ENCODE results near the gene GRM8. TPM values are rescaled to one million over a fixed set of nuclear protein-coding genes. Genes with fewer than 3 reads are reported as not detected.

Gene GRM8
- total and polyA plus RNA-seq, 8 donors, result 0.25 to 2.8 (median 1.3) TPM; not detected in 4

DNA sequence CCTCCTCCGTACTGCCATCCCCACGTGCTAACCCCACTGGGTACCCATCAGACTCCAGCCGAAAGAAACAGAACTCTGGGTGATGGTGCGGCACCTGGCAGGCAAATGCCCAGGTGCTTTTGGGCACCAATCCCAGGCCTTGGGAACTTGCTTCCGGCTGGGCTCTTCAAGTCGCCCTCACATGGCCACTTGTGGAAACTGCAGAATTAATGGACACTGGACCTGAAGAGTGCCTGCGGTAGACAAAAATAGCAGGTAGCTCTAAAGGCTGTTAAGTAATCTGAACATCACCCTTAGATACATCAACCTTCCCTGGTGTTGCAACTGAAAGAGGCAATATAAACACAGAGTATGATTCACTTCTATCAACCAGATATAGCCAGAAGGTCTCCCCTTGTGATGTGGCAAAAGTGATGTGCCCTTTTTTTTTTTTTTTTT, 644.4 kb downstream of the GRM8 start:
- 43 to 63% (median 52%) methylated on average over 7 of the region's 7 CpGs for WGBS, 5 donors
- Histone ChIP-seq H3K36me3 (no peaks in the 10 kb centered on the region), H3K27me3 (no peaks in the 10 kb centered on the region), H3K9me3 (peaks cover 0 to 3% (median 1%) of the 10 kb centered on the region in 4 donors), H3K27ac (no peak overlapping the region), H3K4me3 (no peak overlapping the region), H3K4me1 (no peaks in the 10 kb centered on the region)
- TF ChIP-seq, protein P1, sequence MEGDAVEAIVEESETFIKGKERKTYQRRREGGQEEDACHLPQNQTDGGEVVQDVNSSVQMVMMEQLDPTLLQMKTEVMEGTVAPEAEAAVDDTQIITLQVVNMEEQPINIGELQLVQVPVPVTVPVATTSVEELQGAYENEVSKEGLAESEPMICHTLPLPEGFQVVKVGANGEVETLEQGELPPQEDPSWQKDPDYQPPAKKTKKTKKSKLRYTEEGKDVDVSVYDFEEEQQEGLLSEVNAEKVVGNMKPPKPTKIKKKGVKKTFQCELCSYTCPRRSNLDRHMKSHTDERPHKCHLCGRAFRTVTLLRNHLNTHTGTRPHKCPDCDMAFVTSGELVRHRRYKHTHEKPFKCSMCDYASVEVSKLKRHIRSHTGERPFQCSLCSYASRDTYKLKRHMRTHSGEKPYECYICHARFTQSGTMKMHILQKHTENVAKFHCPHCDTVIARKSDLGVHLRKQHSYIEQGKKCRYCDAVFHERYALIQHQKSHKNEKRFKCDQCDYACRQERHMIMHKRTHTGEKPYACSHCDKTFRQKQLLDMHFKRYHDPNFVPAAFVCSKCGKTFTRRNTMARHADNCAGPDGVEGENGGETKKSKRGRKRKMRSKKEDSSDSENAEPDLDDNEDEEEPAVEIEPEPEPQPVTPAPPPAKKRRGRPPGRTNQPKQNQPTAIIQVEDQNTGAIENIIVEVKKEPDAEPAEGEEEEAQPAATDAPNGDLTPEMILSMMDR (IDR thresholded peaks at IDR 0.05), result peak in 3 of 7 experiments; percentile 18 to 26 (median 19)
- no peak for TF ChIP-seq POLR2AphosphoS5 (IDR thresholded peaks at IDR 0.05)
- DNase-seq, result peak; percentile 23 to 32
- intact Hi-C loops (cut with DNase I; ENCODE audit: low total_unique reads), result no loop called here

DNA sequence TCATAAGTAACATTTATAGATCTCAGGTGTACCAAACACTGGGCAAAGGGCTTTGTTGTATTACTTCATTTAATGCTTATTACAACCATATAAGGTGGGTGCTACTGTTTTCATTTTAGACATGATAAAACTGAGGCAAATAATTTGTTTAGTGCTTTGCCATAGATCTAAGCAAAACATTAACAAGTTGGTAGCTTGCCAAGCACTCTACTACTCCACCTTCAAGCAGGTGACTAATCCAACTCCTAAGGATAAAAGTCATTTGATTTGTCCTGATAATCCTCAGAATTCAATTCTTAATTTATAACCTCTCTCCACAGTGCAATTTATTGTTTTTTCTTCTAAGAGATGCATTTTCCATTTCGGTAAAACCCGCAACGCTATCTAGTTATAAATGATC, 646.4 kb downstream of the GRM8 start:
- no peaks in the 10 kb centered on the region for H3K4me1 ChIP-seq
- TF ChIP-seq EP300 (IDR thresholded peaks at IDR 0.05), result no peak
- no peak for TF ChIP-seq POLR2AphosphoS5 (IDR thresholded peaks at IDR 0.05)
- TF ChIP-seq, protein P1 (IDR thresholded peaks at IDR 0.05), result no peak
- no peak for TF ChIP-seq POLR2A (IDR thresholded peaks at IDR 0.05)
- 90 to 95% (median 93%) methylated on average over 3 of the region's 3 CpGs for WGBS, 5 donors
- no peak for DNase-seq
- intact Hi-C loops (cut with DNase I; ENCODE audit: low total_unique reads), result no loop called here
- H3K4me3 ChIP-seq, result no peak overlapping the region
- H3K27ac ChIP-seq, result no peak overlapping the region
- no peaks in the 10 kb centered on the region for H3K9me3 ChIP-seq
- no peaks in the 10 kb centered on the region for H3K36me3 ChIP-seq
- no peaks in the 10 kb centered on the region for H3K27me3 ChIP-seq

DNA sequence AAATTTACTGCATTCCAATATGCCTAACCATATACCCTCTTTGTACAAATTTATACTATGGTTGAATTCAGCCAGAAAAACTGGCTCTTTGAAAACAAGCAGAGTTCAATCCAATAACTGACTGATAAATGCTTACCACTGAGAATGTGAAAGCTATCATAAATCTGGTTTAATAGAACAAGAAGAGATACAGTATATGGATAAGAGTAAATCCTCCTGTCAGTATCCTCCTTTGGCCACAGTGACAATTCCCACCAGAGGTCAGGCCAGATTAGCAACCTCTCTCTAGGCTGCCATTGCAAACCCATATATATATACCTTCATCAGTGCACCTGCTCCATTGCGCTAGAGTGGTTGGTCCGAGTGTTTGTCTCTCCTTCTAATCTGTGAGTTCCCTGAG, 647.2 kb downstream of the GRM8 start:
- Histone ChIP-seq H3K4me3 (no peak overlapping the region), H3K9me3 (no peaks in the 10 kb centered on the region), H3K4me1 (no peaks in the 10 kb centered on the region), H3K27me3 (no peaks in the 10 kb centered on the region), H3K27ac (no peak overlapping the region), H3K36me3 (no peaks in the 10 kb centered on the region)
- 87 to 92% (median 88%) methylated on average over 2 of the region's 2 CpGs for WGBS, 5 donors
- intact Hi-C loops (cut with DNase I; ENCODE audit: low total_unique reads), result no loop called here
- no peak for DNase-seq
- TF ChIP-seq POLR2A (IDR thresholded peaks at IDR 0.05) (no peak), POLR2AphosphoS5 (IDR thresholded peaks at IDR 0.05) (no peak), EP300 (IDR thresholded peaks at IDR 0.05) (no peak)
- TF ChIP-seq, protein P1 (IDR thresholded peaks at IDR 0.05), result no peak

DNA sequence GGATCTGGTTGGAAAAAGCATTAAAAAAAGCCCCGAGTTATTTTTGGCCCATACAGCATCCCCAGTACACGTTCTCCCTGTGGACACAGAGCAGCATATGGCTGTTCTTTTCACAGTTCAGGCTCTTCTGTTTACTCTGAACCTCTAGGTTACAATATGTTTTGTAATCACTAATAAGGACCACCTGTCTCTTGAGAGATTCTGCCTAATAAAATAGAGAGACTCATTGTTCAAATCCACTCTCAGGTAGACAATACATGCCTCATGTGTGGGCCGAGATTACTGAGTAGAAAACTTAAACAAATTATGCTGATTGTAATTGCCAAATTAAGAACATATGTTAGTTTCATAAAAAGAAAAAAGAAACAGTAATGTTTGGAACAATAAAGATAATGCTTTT, 647.7 kb downstream of the GRM8 start:
- Histone ChIP-seq H3K27me3 (no peaks in the 10 kb centered on the region), H3K4me1 (no peaks in the 10 kb centered on the region), H3K27ac (no peak overlapping the region), H3K36me3 (no peaks in the 10 kb centered on the region), H3K9me3 (no peaks in the 10 kb centered on the region), H3K4me3 (no peak overlapping the region)
- intact Hi-C loops (cut with DNase I; ENCODE audit: low total_unique reads), result no loop called here
- peak in 1 of 2 donors; percentile 3 for DNase-seq
- TF ChIP-seq, protein P1 (IDR thresholded peaks at IDR 0.05), result no peak
- TF ChIP-seq POLR2AphosphoS5 (IDR thresholded peaks at IDR 0.05), result no peak
- no peak for TF ChIP-seq POLR2A (IDR thresholded peaks at IDR 0.05)
- no peak for TF ChIP-seq EP300 (IDR thresholded peaks at IDR 0.05)
- 51 to 61% (median 55%) methylated on average over 3 of the region's 3 CpGs for WGBS, 5 donors

All from stomach (tissue), 9 donors.